ENCODE data around the gene MAMSTR.

Gene MAMSTR

GRCh38 chr19:48745208-48745995 lies 25.9 kb upstream of the MAMSTR start:
- no peak for TF ChIP-seq SIN3A (IDR thresholded peaks at IDR 0.05; ENCODE audit: borderline replicate concordance, insufficient read depth, low read length)
- no peak for TF ChIP-seq POLR2AphosphoS5 (IDR thresholded peaks at IDR 0.05; ENCODE audit: low read depth, low read length)
- TF ChIP-seq REST (IDR thresholded peaks at IDR 0.05; ENCODE audit: insufficient read depth in 1 of 2, low read depth in 2 of 2, low read length in 2 of 2) = no peak

DNA sequence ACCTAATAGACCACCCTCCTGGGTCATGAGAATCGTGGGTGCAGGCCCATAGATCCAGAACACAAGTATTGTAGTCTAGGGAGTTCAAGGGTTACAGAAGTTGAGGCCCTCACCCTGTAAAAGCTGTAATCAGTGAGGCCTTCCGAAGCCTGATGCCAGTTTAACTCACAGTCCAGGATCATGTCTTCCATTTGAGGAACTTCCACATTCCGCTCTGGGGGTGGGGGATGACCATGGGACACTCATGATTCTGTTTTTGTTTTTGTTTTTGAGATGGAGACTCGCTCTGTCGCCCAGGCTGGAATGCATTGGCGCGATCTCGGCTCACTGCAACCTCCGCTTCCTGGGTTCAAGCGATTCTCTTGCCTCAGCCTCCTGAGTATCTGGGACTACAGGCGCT lies 22.6 kb upstream of the MAMSTR start:
- TF ChIP-seq FOXP2 (optimal IDR thresholded peaks at IDR 0.05; ENCODE audit: borderline replicate concordance, extremely low read depth, extremely low read length, insufficient read depth) (no peak), POLR2AphosphoS5 (IDR thresholded peaks at IDR 0.05; ENCODE audit: low read depth, low read length) (no peak), SIN3A (IDR thresholded peaks at IDR 0.05; ENCODE audit: borderline replicate concordance, insufficient read depth, low read length) (no peak), TAF1 (IDR thresholded peaks at IDR 0.05; ENCODE audit: borderline replicate concordance, insufficient read depth, low read length) (no peak), REST (IDR thresholded peaks at IDR 0.05; ENCODE audit: insufficient read depth in 1 of 2, low read depth in 2 of 2, low read length in 2 of 2) (no peak)

GRCh38 chr19:48741129-48741999 lies 21.8 kb upstream of the MAMSTR start:
- TF ChIP-seq REST (IDR thresholded peaks at IDR 0.05; ENCODE audit: insufficient read depth in 1 of 2, low read depth in 2 of 2, low read length in 2 of 2) = no peak
- TF ChIP-seq FOXP2 (optimal IDR thresholded peaks at IDR 0.05; ENCODE audit: borderline replicate concordance, extremely low read depth, extremely low read length, insufficient read depth) = peak; percentile 33

GRCh38 chr19:48740164-48740972 lies 20.8 kb upstream of the MAMSTR start, which contains the start of gene RASIP1:
TSS of gene RASIP1 (minus strand) at chr19:48740610. CDS start at chr19:48740282, 328 bp downstream.
- TF ChIP-seq FOXP2 (optimal IDR thresholded peaks at IDR 0.05; ENCODE audit: borderline replicate concordance, extremely low read depth, extremely low read length, insufficient read depth) (peak; percentile 48), POLR2AphosphoS5 (IDR thresholded peaks at IDR 0.05; ENCODE audit: low read depth, low read length) (no peak), TAF1 (IDR thresholded peaks at IDR 0.05; ENCODE audit: borderline replicate concordance, insufficient read depth, low read length) (no peak), REST (IDR thresholded peaks at IDR 0.05; ENCODE audit: insufficient read depth in 1 of 2, low read depth in 2 of 2, low read length in 2 of 2) (no peak), SIN3A (IDR thresholded peaks at IDR 0.05; ENCODE audit: borderline replicate concordance, insufficient read depth, low read length) (no peak)

Data from PFSK-1 (cell line).